B cell (primary cell): ENCODE results near the gene GULP1.

ENCODE experiments used
- EZH2 ChIP-seq: IDR thresholded peaks from 2 replicates; pipeline ENCODE4 v1.6.1; 2012; ENCODE audit warnings: borderline replicate concordance, low read depth, mild to moderate bottlenecking, moderate library complexity, low read length; ENCODE audit not compliant: insufficient read depth, poor library complexity, severe bottlenecking
- TF ChIP-seq, protein P1 (sequence below): fragments of 200-600 bp; IDR thresholded peaks from one replicate; pipeline ENCODE4 v1.8.0; 2022; ENCODE audit warnings: antibody characterized with exemption, mild to moderate bottlenecking

DNA sequence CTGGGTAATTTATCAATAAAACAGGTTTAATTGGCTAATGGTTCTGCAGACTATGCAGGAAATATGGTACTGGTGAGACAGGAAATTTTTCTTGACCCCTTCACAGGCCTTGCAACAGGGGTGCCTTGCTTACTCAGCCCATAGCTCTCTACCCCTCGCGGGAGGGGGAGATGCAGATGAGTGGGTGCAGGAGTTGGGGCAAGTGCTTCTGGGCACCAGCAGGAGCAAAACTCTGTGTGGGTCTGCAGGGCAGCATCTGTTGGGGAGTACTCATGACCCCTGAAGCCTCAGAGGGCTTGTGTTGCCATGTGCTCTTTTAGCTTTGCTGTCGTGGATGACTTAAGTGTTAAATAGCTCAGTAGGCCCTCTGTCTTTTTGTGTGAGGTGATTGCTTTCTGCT is 48.6 kb downstream of the GULP1 start:
- no peak for TF ChIP-seq EZH2
- TF ChIP-seq, protein P1, sequence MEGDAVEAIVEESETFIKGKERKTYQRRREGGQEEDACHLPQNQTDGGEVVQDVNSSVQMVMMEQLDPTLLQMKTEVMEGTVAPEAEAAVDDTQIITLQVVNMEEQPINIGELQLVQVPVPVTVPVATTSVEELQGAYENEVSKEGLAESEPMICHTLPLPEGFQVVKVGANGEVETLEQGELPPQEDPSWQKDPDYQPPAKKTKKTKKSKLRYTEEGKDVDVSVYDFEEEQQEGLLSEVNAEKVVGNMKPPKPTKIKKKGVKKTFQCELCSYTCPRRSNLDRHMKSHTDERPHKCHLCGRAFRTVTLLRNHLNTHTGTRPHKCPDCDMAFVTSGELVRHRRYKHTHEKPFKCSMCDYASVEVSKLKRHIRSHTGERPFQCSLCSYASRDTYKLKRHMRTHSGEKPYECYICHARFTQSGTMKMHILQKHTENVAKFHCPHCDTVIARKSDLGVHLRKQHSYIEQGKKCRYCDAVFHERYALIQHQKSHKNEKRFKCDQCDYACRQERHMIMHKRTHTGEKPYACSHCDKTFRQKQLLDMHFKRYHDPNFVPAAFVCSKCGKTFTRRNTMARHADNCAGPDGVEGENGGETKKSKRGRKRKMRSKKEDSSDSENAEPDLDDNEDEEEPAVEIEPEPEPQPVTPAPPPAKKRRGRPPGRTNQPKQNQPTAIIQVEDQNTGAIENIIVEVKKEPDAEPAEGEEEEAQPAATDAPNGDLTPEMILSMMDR = no peak
